Caco-2 (cell line): ENCODE results near the gene GHR. TPM values are rescaled to one million over a fixed set of nuclear protein-coding genes. Genes with fewer than 3 reads are reported as not detected.

Experiments
- BruUV-seq: library from RNA; stranded (reverse); fragments of 400-500 nt; replicated peaks from 2 replicates; lab custom pipeline; 2021; lab: Mats Ljungman, UMichigan
- CTCF ChIA-PET: fragments of 300-600 bp; sonication (Branson Sonifier 250); formaldehyde crosslinking; loops from one replicate; lab custom pipeline; 2022; ENCODE audit warnings: antibody characterized with exemption; lab: Charles Lee
- POLR2A ChIA-PET: fragments of 300-600 bp; sonication (Branson Sonifier 250); formaldehyde crosslinking; loops from one replicate; lab custom pipeline; 2022; ENCODE audit warnings: antibody characterized with exemption; lab: Charles Lee
- DNase-seq, 2 experiments: peaks; one replicate each; pipeline versions ENCODE4 v3.0.0 to v3.0.0-alpha.2; 2020 to 2022
- H3K27me3 ChIP-seq: replicated peaks from 2 replicates; pipeline ENCODE4 v1.6.0; 2011; ENCODE audit warnings: low read length; ENCODE audit not compliant: control insufficient read depth, insufficient read depth
- H3K36me3 ChIP-seq: 2 replicates; pipeline ENCODE4 v1.5.1; 2011; ENCODE audit warnings: low read length; ENCODE audit not compliant: control insufficient read depth, insufficient read depth
- H3K4me1 ChIP-seq: fragments of 250-450 bp; sonication (Bioruptor Pico); 2 replicates; pipeline ENCODE4 v1.5.1; 2020; ENCODE audit warnings: mild to moderate bottlenecking
- H3K4me3 ChIP-seq: 2 replicates; pipeline ENCODE4 v1.5.1; 2011; ENCODE audit warnings: low read depth, mild to moderate bottlenecking, control low read depth, low read length
- H3K9me3 ChIP-seq: fragments of 250-450 bp; sonication (Bioruptor Pico); 2 replicates; pipeline ENCODE4 v1.5.1; 2020; ENCODE audit warnings: mild to moderate bottlenecking, moderate library complexity
- H3K27ac Mint-ChIP-seq: one replicate; pipeline ENCODE4 v1.8.0; 2022; ENCODE audit warnings: mixed read lengths; ENCODE audit not compliant: unreplicated experiment
- H3K27me3 Mint-ChIP-seq: one replicate; pipeline ENCODE4 v1.8.0; 2022; ENCODE audit warnings: mixed read lengths; ENCODE audit not compliant: insufficient read depth, unreplicated experiment
- H3K36me3 Mint-ChIP-seq: one replicate; pipeline ENCODE4 v1.8.0; 2022; ENCODE audit warnings: mild to moderate bottlenecking, mixed read lengths; ENCODE audit not compliant: insufficient read depth, unreplicated experiment
- H3K4me1 Mint-ChIP-seq: one replicate; pipeline ENCODE4 v1.8.0; 2022; ENCODE audit warnings: low read depth, mixed read lengths; ENCODE audit not compliant: unreplicated experiment
- H3K4me3 Mint-ChIP-seq: one replicate; pipeline ENCODE4 v1.8.0; 2022; ENCODE audit warnings: mild to moderate bottlenecking, moderate library complexity, mixed read lengths; ENCODE audit not compliant: unreplicated experiment
- H3K9me3 Mint-ChIP-seq: one replicate; pipeline ENCODE4 v1.8.0; 2022; ENCODE audit warnings: mixed read lengths; ENCODE audit not compliant: unreplicated experiment
- intact Hi-C: fragments of 100-400 bp; cut with micrococcal nuclease; formaldehyde crosslinking; loops from one replicate; pipeline ENCODE4 v1.10.0; 2022; ENCODE audit not compliant: unreplicated experiment
- total RNA-seq: library from RNA; stranded (reverse); gene quantifications from 2 replicates; pipeline ENCODE4 v1.2.3, GENCODE V29; 2022
- TF ChIP-seq, protein P1 (sequence below), 2 experiments: fragments of 200-600 bp in 1 of 2; IDR thresholded peaks; 1 replicate in 1 of 2; 2 replicates in 1 of 2; pipeline versions ENCODE4 v1.5.1 to v1.8.0; 2011 to 2022; ENCODE audit warnings: antibody characterized with exemption in 1 of 2, control low read depth in 1 of 2, inconsistent platforms in 1 of 2, low read depth in 1 of 2, low read length in 1 of 2, mild to moderate bottlenecking in 1 of 2, moderate library complexity in 1 of 2; ENCODE audit not compliant: insufficient read depth in 1 of 2, severe bottlenecking in 1 of 2, unreplicated experiment in 1 of 2

The GHR gene
- total RNA-seq, 1 experiment from 2014 or later = 0.54 TPM

DNA sequence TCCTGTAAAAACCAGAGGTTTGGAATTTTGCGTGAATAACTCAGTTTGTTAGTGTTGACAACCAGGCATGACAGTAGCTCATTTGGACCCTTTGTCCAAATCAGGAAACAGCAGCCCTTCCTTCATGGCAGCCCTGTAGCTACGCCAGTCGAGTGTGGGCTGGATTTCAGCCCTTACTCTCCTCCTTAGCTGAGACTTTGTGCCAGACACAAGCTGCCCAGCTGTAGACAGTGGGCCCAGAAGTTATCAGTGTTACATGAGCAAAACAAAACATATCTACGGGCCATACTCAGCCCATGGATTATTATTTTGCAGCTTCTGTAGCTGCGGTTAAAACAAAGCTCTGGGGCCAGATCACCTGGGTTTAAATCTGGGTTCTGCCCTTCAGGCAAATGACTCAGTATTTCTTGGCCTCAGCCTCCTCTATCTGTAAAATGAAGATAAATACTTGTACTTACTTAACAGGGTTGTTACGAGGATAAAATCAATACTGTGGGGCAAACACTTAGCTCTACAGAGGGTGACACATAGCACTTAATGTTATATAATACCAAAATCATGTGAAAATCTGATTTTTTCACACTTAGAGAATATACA, 76.9 kb downstream of the GHR start:
- H3K4me1 ChIP-seq = no peaks in the 10 kb centered on the region
- BruUV-seq = no TSS peak
- H3K27me3 ChIP-seq = no peaks in the 10 kb centered on the region
- Mint-ChIP-seq H3K4me1 (no peaks in the 10 kb centered on the region), H3K4me3 (no peak overlapping the region), H3K27ac (no peak overlapping the region), H3K9me3 (no peaks in the 10 kb centered on the region), H3K36me3 (no peaks in the 10 kb centered on the region), H3K27me3 (no peaks in the 10 kb centered on the region)
- ChIA-PET CTCF (no interaction called here), POLR2A (no interaction called here)
- H3K4me3 ChIP-seq = no peak overlapping the region
- no peaks in the 10 kb centered on the region for H3K9me3 ChIP-seq
- no peaks in the 10 kb centered on the region for H3K36me3 ChIP-seq
- TF ChIP-seq, protein P1, sequence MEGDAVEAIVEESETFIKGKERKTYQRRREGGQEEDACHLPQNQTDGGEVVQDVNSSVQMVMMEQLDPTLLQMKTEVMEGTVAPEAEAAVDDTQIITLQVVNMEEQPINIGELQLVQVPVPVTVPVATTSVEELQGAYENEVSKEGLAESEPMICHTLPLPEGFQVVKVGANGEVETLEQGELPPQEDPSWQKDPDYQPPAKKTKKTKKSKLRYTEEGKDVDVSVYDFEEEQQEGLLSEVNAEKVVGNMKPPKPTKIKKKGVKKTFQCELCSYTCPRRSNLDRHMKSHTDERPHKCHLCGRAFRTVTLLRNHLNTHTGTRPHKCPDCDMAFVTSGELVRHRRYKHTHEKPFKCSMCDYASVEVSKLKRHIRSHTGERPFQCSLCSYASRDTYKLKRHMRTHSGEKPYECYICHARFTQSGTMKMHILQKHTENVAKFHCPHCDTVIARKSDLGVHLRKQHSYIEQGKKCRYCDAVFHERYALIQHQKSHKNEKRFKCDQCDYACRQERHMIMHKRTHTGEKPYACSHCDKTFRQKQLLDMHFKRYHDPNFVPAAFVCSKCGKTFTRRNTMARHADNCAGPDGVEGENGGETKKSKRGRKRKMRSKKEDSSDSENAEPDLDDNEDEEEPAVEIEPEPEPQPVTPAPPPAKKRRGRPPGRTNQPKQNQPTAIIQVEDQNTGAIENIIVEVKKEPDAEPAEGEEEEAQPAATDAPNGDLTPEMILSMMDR (IDR thresholded peaks at IDR 0.05; ENCODE audit: insufficient read depth in 1 of 2, low read depth in 1 of 2, low read length in 1 of 2, severe bottlenecking in 1 of 2, unreplicated experiment in 1 of 2) = no peak
- intact Hi-C loops = no loop called here
- DNase-seq = no peak

DNA sequence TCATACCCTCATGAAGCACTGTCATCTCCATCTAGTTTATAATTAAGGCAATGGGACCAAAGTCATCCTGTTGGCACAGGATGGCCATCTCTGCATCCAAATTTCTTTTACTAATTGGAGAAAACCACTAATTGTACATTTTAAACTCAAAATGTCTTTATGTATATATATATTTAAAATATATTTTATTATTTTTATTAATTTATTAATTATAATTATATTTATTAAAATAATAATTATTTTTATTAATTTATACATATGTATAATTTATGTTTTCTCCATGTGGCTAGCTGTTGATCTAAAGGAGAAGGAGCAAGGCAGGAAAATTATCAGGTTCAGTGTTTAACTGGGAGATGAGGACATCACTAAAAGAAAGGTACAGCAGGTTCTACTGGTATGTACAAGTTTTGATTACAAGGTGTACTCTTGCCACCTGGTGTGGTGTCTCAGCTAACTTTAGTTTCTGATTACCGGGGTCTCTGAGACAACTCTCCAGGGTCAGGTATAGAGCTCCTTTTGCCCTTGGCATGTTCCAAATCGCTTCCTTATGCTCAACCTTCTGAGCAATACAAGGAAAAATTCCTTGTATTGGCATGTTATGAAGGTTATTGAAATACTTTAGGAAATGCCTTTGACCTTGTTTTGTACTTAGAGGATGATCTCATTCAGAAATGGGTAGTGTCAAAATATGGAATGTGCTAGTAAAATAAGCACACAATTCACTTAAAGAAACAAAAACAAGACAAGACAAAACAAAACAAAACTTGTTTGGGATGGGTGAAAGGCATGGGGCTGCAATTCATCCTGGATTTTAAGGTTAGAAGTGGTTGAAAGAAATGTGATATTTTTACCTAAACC, 79.6 kb downstream of the GHR start:
- Mint-ChIP-seq H3K36me3 (no peaks in the 10 kb centered on the region), H3K27ac (no peak overlapping the region), H3K4me3 (no peak overlapping the region), H3K4me1 (no peaks in the 10 kb centered on the region), H3K27me3 (no peaks in the 10 kb centered on the region), H3K9me3 (no peaks in the 10 kb centered on the region)
- no peak overlapping the region for H3K4me3 ChIP-seq
- DNase-seq = no peak
- no peaks in the 10 kb centered on the region for H3K27me3 ChIP-seq
- TF ChIP-seq, protein P1 (IDR thresholded peaks at IDR 0.05; ENCODE audit: insufficient read depth in 1 of 2, low read depth in 1 of 2, low read length in 1 of 2, severe bottlenecking in 1 of 2, unreplicated experiment in 1 of 2) = no peak
- CTCF ChIA-PET = no interaction called here
- POLR2A ChIA-PET = no interaction called here
- no peaks in the 10 kb centered on the region for H3K36me3 ChIP-seq
- no TSS peak for BruUV-seq
- H3K4me1 ChIP-seq = no peaks in the 10 kb centered on the region
- no peaks in the 10 kb centered on the region for H3K9me3 ChIP-seq
- intact Hi-C loops = no loop called here

DNA sequence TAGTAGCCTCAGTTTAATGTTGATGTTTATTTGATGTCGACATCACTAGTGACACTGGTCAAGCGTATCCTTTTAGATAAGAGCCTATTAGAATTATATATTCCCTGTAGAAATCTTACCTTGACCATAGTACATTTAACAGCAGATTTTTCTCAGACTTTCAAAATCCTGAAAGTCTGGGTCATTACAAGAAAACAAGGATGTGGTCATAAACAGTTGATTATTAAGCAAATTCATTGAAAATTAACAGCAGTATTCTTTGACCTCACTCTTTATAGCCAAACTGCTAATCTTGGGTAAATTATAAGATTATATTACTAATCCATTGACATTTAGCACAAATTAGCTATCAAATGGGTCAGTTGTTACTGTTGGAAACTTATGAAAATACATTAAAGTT, 83.4 kb downstream of the GHR start:
- no peak overlapping the region for H3K4me3 Mint-ChIP-seq
- no TSS peak for BruUV-seq
- no peaks in the 10 kb centered on the region for H3K4me1 Mint-ChIP-seq
- no peaks in the 10 kb centered on the region for H3K36me3 Mint-ChIP-seq
- Histone ChIP-seq H3K4me1 (no peaks in the 10 kb centered on the region), H3K27me3 (no peaks in the 10 kb centered on the region), H3K9me3 (no peaks in the 10 kb centered on the region), H3K36me3 (no peaks in the 10 kb centered on the region), H3K4me3 (no peak overlapping the region)
- intact Hi-C loops = no loop called here
- DNase-seq = no peak
- POLR2A ChIA-PET = no interaction called here
- H3K9me3 Mint-ChIP-seq = no peaks in the 10 kb centered on the region
- TF ChIP-seq, protein P1 (IDR thresholded peaks at IDR 0.05; ENCODE audit: insufficient read depth in 1 of 2, low read depth in 1 of 2, low read length in 1 of 2, severe bottlenecking in 1 of 2, unreplicated experiment in 1 of 2) = no peak
- no peak overlapping the region for H3K27ac Mint-ChIP-seq
- H3K27me3 Mint-ChIP-seq = no peaks in the 10 kb centered on the region
- CTCF ChIA-PET = no interaction called here
